ENCODE measurements around the gene ATP1B1. TPM values are rescaled to one million over a fixed set of nuclear protein-coding genes. Genes with fewer than 3 reads are reported as not detected.

Gene ATP1B1
- total RNA-seq, 1 experiment from 2014 or later: 20.2 TPM

- CTCF ChIA-PET: no interaction called here
Measured at GRCh38 chr1:169107603-169108208, 1.2 kb downstream of the ATP1B1 start.

GRCh38 chr1:169108223-169108622 lies 1.7 kb downstream of the ATP1B1 start:
- no peak for DNase-seq (ENCODE audit: low spot score)
- intact Hi-C loops (cut with micrococcal nuclease; ENCODE audit: unreplicated experiment): loop anchor here (10.0 kb wide), 3 partner anchors 237 to 503 kb away; no protein-coding TSS in a partner anchor
- CTCF ChIA-PET: interaction anchor here (1.0 kb wide), 1 partner anchor 241 kb away, joined by 3 read pairs; no protein-coding TSS in a partner anchor
- TF ChIP-seq EZH2 (IDR thresholded peaks at IDR 0.05; ENCODE audit: borderline replicate concordance, low read depth, low read length, poor library complexity, severe bottlenecking) (no peak), CTCF (conservative IDR thresholded peaks at IDR 0.05; ENCODE audit: low read depth, low read length) (no peak)
- H3K27ac ChIP-seq (ENCODE audit: low read depth, low read length, poor library complexity, severe bottlenecking): no peak overlapping the region
- H3K4me3 ChIP-seq (ENCODE audit: low read depth, low read length, poor library complexity, severe bottlenecking): peak overlapping the region; percentile 70
- H3K9me3 ChIP-seq (ENCODE audit: low read depth, low read length, poor library complexity, severe bottlenecking): no peaks in the 10 kb centered on the region
- H3K27me3 ChIP-seq (replicated peaks; ENCODE audit: insufficient read depth, low read depth, low read length, poor library complexity): no peaks in the 10 kb centered on the region
- H3K36me3 ChIP-seq (ENCODE audit: insufficient read depth, low read length, poor library complexity, severe bottlenecking): no peaks in the 10 kb centered on the region
- H3K4me1 ChIP-seq (ENCODE audit: insufficient read depth, low read length, poor library complexity, severe bottlenecking): peaks cover 14% of the 10 kb centered on the region
- POLR2A ChIA-PET (ENCODE audit: low non-redundant PET): no interaction called here
- no TSS peak for BruUV-seq (replicated peaks)

More at GRCh38 chr1:169107603-169108208, 1.2 kb downstream of the ATP1B1 start:
- POLR2A ChIA-PET (ENCODE audit: low non-redundant PET): interaction anchor here (0.6 kb wide), 1 partner anchor 764 kb away, joined by 3 read pairs; no protein-coding TSS in a partner anchor
- TSS peak; percentile 30 for BruUV-seq (replicated peaks)
- DNase-seq (ENCODE audit: low spot score): no peak
- H3K4me3 ChIP-seq (ENCODE audit: low read depth, low read length, poor library complexity, severe bottlenecking): peak overlapping the region; percentile 70
- no peaks in the 10 kb centered on the region for H3K36me3 ChIP-seq (ENCODE audit: insufficient read depth, low read length, poor library complexity, severe bottlenecking)
- no peaks in the 10 kb centered on the region for H3K27me3 ChIP-seq (replicated peaks; ENCODE audit: insufficient read depth, low read depth, low read length, poor library complexity)
- no peaks in the 10 kb centered on the region for H3K9me3 ChIP-seq (ENCODE audit: low read depth, low read length, poor library complexity, severe bottlenecking)
- TF ChIP-seq CTCF (conservative IDR thresholded peaks at IDR 0.05; ENCODE audit: low read depth, low read length): no peak
- H3K4me1 ChIP-seq (ENCODE audit: insufficient read depth, low read length, poor library complexity, severe bottlenecking): peaks cover 14% of the 10 kb centered on the region
- H3K27ac ChIP-seq (ENCODE audit: low read depth, low read length, poor library complexity, severe bottlenecking): no peak overlapping the region
- intact Hi-C loops (cut with micrococcal nuclease; ENCODE audit: unreplicated experiment): loop anchor here (10.0 kb wide), 3 partner anchors 237 to 503 kb away; no protein-coding TSS in a partner anchor

- POLR2A ChIA-PET (ENCODE audit: low non-redundant PET): no interaction called here
- TF ChIP-seq CTCF (conservative IDR thresholded peaks at IDR 0.05; ENCODE audit: low read depth, low read length): peak; percentile 37; the same call in 1 of the 2 replicates
- TF ChIP-seq EZH2 (IDR thresholded peaks at IDR 0.05; ENCODE audit: borderline replicate concordance, low read depth, low read length, poor library complexity, severe bottlenecking): no peak
- Histone ChIP-seq H3K9me3 (ENCODE audit: low read depth, low read length, poor library complexity, severe bottlenecking) (no peaks in the 10 kb centered on the region), H3K27ac (ENCODE audit: low read depth, low read length, poor library complexity, severe bottlenecking) (no peak overlapping the region), H3K4me3 (ENCODE audit: low read depth, low read length, poor library complexity, severe bottlenecking) (no peak overlapping the region), H3K4me1 (ENCODE audit: insufficient read depth, low read length, poor library complexity, severe bottlenecking) (peaks cover 14% of the 10 kb centered on the region), H3K36me3 (ENCODE audit: insufficient read depth, low read length, poor library complexity, severe bottlenecking) (no peaks in the 10 kb centered on the region), H3K27me3 (replicated peaks; ENCODE audit: insufficient read depth, low read depth, low read length, poor library complexity) (no peaks in the 10 kb centered on the region)
- DNase-seq (ENCODE audit: low spot score): peak; percentile 59
- CTCF ChIA-PET: interaction anchor here (0.7 to 1.0 kb wide), 2 partner anchors 101 to 240 kb away, joined by 3 read pairs; no protein-coding TSS in a partner anchor
- intact Hi-C loops (cut with micrococcal nuclease; ENCODE audit: unreplicated experiment): loop anchor here (10.0 kb wide), 3 partner anchors 236 to 504 kb away; no protein-coding TSS in a partner anchor
- BruUV-seq (replicated peaks): no TSS peak
Measured at GRCh38 chr1:169108863-169109560, 2.5 kb downstream of the ATP1B1 start.

Measured in A673 (cell line).